K562 (cell line): ENCODE measurements around the gene MAPKAPK3. TPM values are rescaled to one million over a fixed set of nuclear protein-coding genes. Genes with fewer than 3 reads are reported as not detected.

Experiments
- ARID1B ChIP-seq: fragments of 450-650 bp; IDR thresholded peaks from 2 replicates; pipeline ENCODE4 v1.6.1; 2016; ENCODE audit warnings: antibody characterized with exemption, mild to moderate bottlenecking, inconsistent platforms
- ATF1 ChIP-seq, 2 experiments: fragments of 450-650 bp in 1 of 2; IDR thresholded peaks; 2 replicates each; pipeline ENCODE4 v1.6.1; 2016; ENCODE audit warnings: missing compliant biosample characterization in 1 of 2, missing genetic modification characterization in 1 of 2
- CCNT2 ChIP-seq: IDR thresholded peaks from 2 replicates; pipeline ENCODE4 v1.6.1; 2011; ENCODE audit warnings: borderline replicate concordance, low read depth, mild to moderate bottlenecking, moderate library complexity, mixed read lengths, low read length; ENCODE audit not compliant: insufficient read length; ENCODE audit errors: extremely low read depth
- DIDO1 ChIP-seq: fragments of 450-650 bp; IDR thresholded peaks from 2 replicates; pipeline ENCODE4 v1.6.1; 2016; ENCODE audit warnings: low read depth, missing biosample characterization, missing genetic modification characterization
- FOXA1 ChIP-seq: fragments of 450-650 bp; IDR thresholded peaks from 2 replicates; pipeline ENCODE4 v1.6.1; 2016; ENCODE audit warnings: mild to moderate bottlenecking, borderline replicate concordance
- FOXJ2 ChIP-seq: fragments of 200-800 bp; sonication (Bioruptor generic); IDR thresholded peaks from 2 replicates; pipeline ENCODE4 v1.6.1; 2016; ENCODE audit warnings: missing genetic modification characterization, missing compliant biosample characterization
- FOXK1 ChIP-seq: sonication (generic); formaldehyde crosslinking; IDR thresholded peaks from 2 replicates; pipeline ENCODE4 v1.8.0; 2022; ENCODE audit warnings: missing genetic modification reagents, mild to moderate bottlenecking, borderline replicate concordance
- FOXM1 ChIP-seq, 2 experiments: fragments of 450-650 bp in 1 of 2; sonication (generic) in 1 of 2; formaldehyde crosslinking in 1 of 2; IDR thresholded peaks; 2 replicates each; pipeline versions ENCODE4 v1.6.1 to v1.9.0; 2017 to 2022; ENCODE audit warnings: low read depth in 2 of 2, mild to moderate bottlenecking in 2 of 2, missing genetic modification reagents in 1 of 2, moderate library complexity in 1 of 2
- FOXP1 ChIP-seq: sonication (generic); formaldehyde crosslinking; IDR thresholded peaks from 2 replicates; pipeline ENCODE4 v1.8.0; 2022; ENCODE audit warnings: mild to moderate bottlenecking, missing genetic modification reagents
- GATAD2A ChIP-seq: fragments of 450-650 bp; IDR thresholded peaks from 2 replicates; pipeline ENCODE4 v1.6.1; 2017
- HMBOX1 ChIP-seq: sonication (generic); IDR thresholded peaks from 2 replicates; pipeline ENCODE4 v1.6.1; 2016
- L3MBTL2 ChIP-seq: fragments of 450-650 bp; IDR thresholded peaks from 2 replicates; pipeline ENCODE4 v1.6.1; 2016; ENCODE audit warnings: mild to moderate bottlenecking, moderate library complexity
- LCOR ChIP-seq: sonication (generic); formaldehyde crosslinking; IDR thresholded peaks from 2 replicates; pipeline ENCODE4 v1.8.0; 2022; ENCODE audit warnings: mild to moderate bottlenecking, missing genetic modification reagents
- MAZ ChIP-seq, 2 experiments: fragments of 450-650 bp in 1 of 2; sonication (generic) in 1 of 2; formaldehyde crosslinking; IDR thresholded peaks in 1 of 2; conservative IDR thresholded peaks in 1 of 2; 2 replicates each; pipeline versions ENCODE4 v1.4.0 to v1.5.0; 2020; ENCODE audit warnings: mild to moderate bottlenecking in 1 of 2, missing genetic modification reagents in 1 of 2
- MBD2 ChIP-seq: sonication (generic); IDR thresholded peaks from 2 replicates; pipeline ENCODE4 v1.6.1; 2016; ENCODE audit warnings: low read depth, borderline replicate concordance
- MYC ChIP-seq, 2 experiments: fragments of 250-450 bp in 1 of 2; sonication (Bioruptor Pico) in 1 of 2; IDR thresholded peaks; 2 replicates each; pipeline versions ENCODE4 v1.5.1 to v1.6.1; 2012 to 2021; ENCODE audit warnings: low read depth in 2 of 2, borderline replicate concordance in 1 of 2, improper control_type of control experiment in 1 of 2, low read length in 1 of 2, mild to moderate bottlenecking in 1 of 2, moderate library complexity in 1 of 2
- POLR3G ChIP-seq: IDR thresholded peaks from 2 replicates; pipeline ENCODE4 v1.6.1; 2011; ENCODE audit not compliant: insufficient read length, insufficient replicate concordance; ENCODE audit errors: extremely low read depth
- SREBF1 ChIP-seq: fragments of 150-350 bp; IDR thresholded peaks from 2 replicates; pipeline ENCODE4 v1.6.1; 2014; ENCODE audit warnings: antibody characterized with exemption, low read depth, low read length, borderline replicate concordance
- ZBTB11 ChIP-seq, 3 experiments: fragments of 200-800 bp in 1 of 3; fragments of 250-450 bp in 1 of 3; fragments of 450-650 bp in 1 of 3; sonication (Bioruptor Pico) in 1 of 3; sonication (Bioruptor generic) in 1 of 3; formaldehyde crosslinking in 1 of 3; IDR thresholded peaks; 2 replicates each; pipeline versions ENCODE4 v1.6.1 to v1.8.0; 2016 to 2022; ENCODE audit warnings: mild to moderate bottlenecking in 2 of 3, missing genetic modification characterization in 2 of 3, missing compliant biosample characterization in 1 of 3, moderate library complexity in 1 of 3
- ZC3H11A ChIP-seq: IDR thresholded peaks from 2 replicates; pipeline ENCODE4 v1.6.1; 2012; ENCODE audit warnings: low read depth, low read length, improper control_type of control experiment
- ZFP36 ChIP-seq: fragments of 150-350 bp; IDR thresholded peaks from 2 replicates; pipeline ENCODE4 v1.6.1; 2018; ENCODE audit warnings: low read length, low read depth; ENCODE audit not compliant: partially characterized antibody
- ZNF134 ChIP-seq: fragments of 250-450 bp; sonication (Bioruptor Pico); conservative IDR thresholded peaks from 2 replicates; pipeline ENCODE4 v1.4.0; 2020
- ZNF239 ChIP-seq: fragments of 250-450 bp; sonication (Bioruptor Pico); IDR thresholded peaks from 2 replicates; pipeline ENCODE4 v1.4.0; 2020; ENCODE audit warnings: mild to moderate bottlenecking
- ZNF668 ChIP-seq: fragments of 250-450 bp; sonication (Bioruptor Pico); IDR thresholded peaks from 2 replicates; pipeline ENCODE4 v1.8.0; 2022; ENCODE audit warnings: mild to moderate bottlenecking, inconsistent platforms
- polyA plus RNA-seq, 8 experiments: library from polyadenylated mRNA; depleted of rRNA in 4 of 8; stranded (reverse) in 5 of 8; unstranded in 3 of 8; fragments of >200 nt; fragmentation: Nextera tagmentation in 2 of 8; fragmentation: Illumina TruSeq in 1 of 8; extraction: Ambion mirVana in 2 of 8; extraction: Trizol in 1 of 8; gene quantifications; 2 replicates each; pipeline versions ENCODE4 v1.2.1 to v1.2.3, GENCODE V29; 2011 to 2014; ENCODE audit warnings: inconsistent platforms in 1 of 8, missing spikeins in 1 of 8
- total RNA-seq, 7 experiments: library from RNA; depleted of rRNA in 6 of 7; stranded (reverse); fragments of >200 nt in 6 of 7; fragmentation: Illumina TruSeq in 2 of 7; extraction: Trizol in 2 of 7; gene quantifications; 2 replicates each; pipeline versions ENCODE4 v1.2.1 to v1.2.3, GENCODE V29; 2011 to 2021; ENCODE audit warnings: low replicate concordance in 1 of 7

Gene MAPKAPK3
- total and polyA plus RNA-seq, 9 of the 15 experiments (the other 6 are each of a cell fraction or from before 2014, with no cell fraction given), result 8.0 to 56.4 (median 41.2) TPM

GRCh38 chr3:50568947-50569749 lies 47.8 kb upstream of the MAPKAPK3 start, which contains the start of gene HEMK1 (continued):
- TF ChIP-seq ATF1 (CRISPR knock-in tag; IDR thresholded peaks at IDR 0.05), result no peak
- TF ChIP-seq ATF1 (tag; IDR thresholded peaks at IDR 0.05), result peak; percentile 95
- TF ChIP-seq ZC3H11A, result no peak
- TF ChIP-seq ZNF668 (CRISPR knock-in tag), result no peak
- TF ChIP-seq ZNF239 (CRISPR knock-in tag), result no peak
- TF ChIP-seq MBD2, result peak; percentile 57; the same call in 1 of the 2 replicates
- peak; percentile 90 to 93 for TF ChIP-seq MAZ (CRISPR knock-in tag; conservative IDR thresholded peaks at IDR 0.05 in 1 of 2, IDR thresholded peaks at IDR 0.05 in 1 of 2)
- TF ChIP-seq CCNT2, result peak; percentile 20
- TF ChIP-seq FOXJ2 (tag), result no peak
- TF ChIP-seq DIDO1 (tag), result peak; percentile 89
- peak; percentile 94 to 99 (median 98) for TF ChIP-seq ZBTB11 (CRISPR knock-in tag; IDR thresholded peaks at IDR 0.05)
- TF ChIP-seq POLR3G, result no peak
- TF ChIP-seq HMBOX1, result no peak
- no peak for TF ChIP-seq ZNF134 (CRISPR knock-in tag)
- no peak for TF ChIP-seq FOXA1
- no peak for TF ChIP-seq FOXP1
- TF ChIP-seq FOXK1, result no peak
- TF ChIP-seq L3MBTL2, result no peak
- no peak for TF ChIP-seq ZFP36
- TF ChIP-seq FOXM1 (IDR thresholded peaks at IDR 0.05; ENCODE audit: low read depth), result peak; percentile 59; the same call in 1 of the 2 replicates
- TF ChIP-seq FOXM1 (CRISPR knock-in tag; IDR thresholded peaks at IDR 0.05; ENCODE audit: low read depth), result no peak
- no peak for TF ChIP-seq SREBF1
- TF ChIP-seq MYC (IDR thresholded peaks at IDR 0.05; ENCODE audit: low read depth, low read length), result peak; percentile 60
- TF ChIP-seq MYC (CRISPR knock-in tag; IDR thresholded peaks at IDR 0.05; ENCODE audit: borderline replicate concordance, low read depth), result no peak
- peak; percentile 75; the same call in 1 of the 2 replicates for TF ChIP-seq GATAD2A
- TF ChIP-seq ARID1B, result no peak; the same call in 1 of the 2 replicates
- TF ChIP-seq LCOR (CRISPR knock-in tag), result no peak
